ENCODE results near the gene KRTAP5-9.
"Not testable (repeated sequence)": the region's sequence is repeated elsewhere in the genome, so short reads cannot be mapped to it uniquely, and the experiment has no call there.

KRTAP5-9 gene

DNA sequence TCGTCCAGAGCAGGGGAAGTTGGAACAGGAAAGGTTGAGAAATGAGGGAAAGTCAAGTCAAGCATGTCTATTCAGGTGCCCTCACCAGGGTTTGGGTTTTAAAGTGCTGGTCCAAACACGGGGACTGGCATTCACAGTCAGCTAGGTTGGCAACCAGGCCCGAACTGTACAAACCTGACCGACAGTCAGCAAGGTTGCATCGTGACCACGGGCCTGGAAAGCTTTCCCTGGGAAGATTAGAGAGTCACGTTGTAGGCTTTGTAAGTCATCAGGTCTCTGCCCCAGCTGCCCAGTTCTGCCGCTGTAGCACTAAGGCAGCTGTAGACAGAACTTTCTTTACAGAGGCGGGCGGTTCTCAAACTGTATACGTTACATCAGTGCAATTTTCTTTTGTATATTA is 24.6 kb downstream of the KRTAP5-9 start:
- H3K27me3 ChIP-seq (ENCODE audit: insufficient read depth, poor library complexity, severe bottlenecking), result no peaks in the 10 kb centered on the region
- no peaks in the 10 kb centered on the region for H3K4me1 ChIP-seq (ENCODE audit: insufficient read depth, poor library complexity, severe bottlenecking)
- no peak overlapping the region for H3K27ac ChIP-seq (ENCODE audit: poor library complexity, severe bottlenecking)
- no peak for DNase-seq (ENCODE audit: low spot score)
- H3K36me3 ChIP-seq (ENCODE audit: low read depth), result no peaks in the 10 kb centered on the region
- no peak for ATAC-seq (ENCODE audit: low read depth)
- no peaks in the 10 kb centered on the region for H3K9me3 ChIP-seq (ENCODE audit: severe bottlenecking)
- TF ChIP-seq, protein P1, sequence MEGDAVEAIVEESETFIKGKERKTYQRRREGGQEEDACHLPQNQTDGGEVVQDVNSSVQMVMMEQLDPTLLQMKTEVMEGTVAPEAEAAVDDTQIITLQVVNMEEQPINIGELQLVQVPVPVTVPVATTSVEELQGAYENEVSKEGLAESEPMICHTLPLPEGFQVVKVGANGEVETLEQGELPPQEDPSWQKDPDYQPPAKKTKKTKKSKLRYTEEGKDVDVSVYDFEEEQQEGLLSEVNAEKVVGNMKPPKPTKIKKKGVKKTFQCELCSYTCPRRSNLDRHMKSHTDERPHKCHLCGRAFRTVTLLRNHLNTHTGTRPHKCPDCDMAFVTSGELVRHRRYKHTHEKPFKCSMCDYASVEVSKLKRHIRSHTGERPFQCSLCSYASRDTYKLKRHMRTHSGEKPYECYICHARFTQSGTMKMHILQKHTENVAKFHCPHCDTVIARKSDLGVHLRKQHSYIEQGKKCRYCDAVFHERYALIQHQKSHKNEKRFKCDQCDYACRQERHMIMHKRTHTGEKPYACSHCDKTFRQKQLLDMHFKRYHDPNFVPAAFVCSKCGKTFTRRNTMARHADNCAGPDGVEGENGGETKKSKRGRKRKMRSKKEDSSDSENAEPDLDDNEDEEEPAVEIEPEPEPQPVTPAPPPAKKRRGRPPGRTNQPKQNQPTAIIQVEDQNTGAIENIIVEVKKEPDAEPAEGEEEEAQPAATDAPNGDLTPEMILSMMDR (IDR thresholded peaks at IDR 0.05; ENCODE audit: poor library complexity, severe bottlenecking), result no peak
- H3K4me3 ChIP-seq (ENCODE audit: severe bottlenecking), result no peak overlapping the region

DNA sequence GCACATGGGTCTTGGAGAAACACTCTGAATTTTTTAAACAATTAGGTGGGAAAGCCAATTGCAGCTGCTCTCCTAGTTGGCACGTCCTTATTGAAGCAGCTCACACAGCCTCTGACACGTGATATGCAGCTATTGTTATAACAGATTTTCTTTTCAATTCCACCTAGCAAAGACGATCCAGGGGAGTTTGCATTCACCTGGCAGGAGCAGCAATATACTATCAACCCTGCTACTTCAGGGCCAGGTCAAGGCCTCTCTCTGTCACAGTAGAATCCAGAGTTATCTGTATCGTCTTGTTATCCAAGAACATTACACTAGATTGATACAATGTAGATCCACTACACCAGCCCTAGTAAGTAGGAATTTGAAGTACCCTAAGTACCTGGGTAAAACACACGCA is 26.2 kb downstream of the KRTAP5-9 start:
- Histone ChIP-seq H3K4me3 (ENCODE audit: severe bottlenecking) (no peak overlapping the region), H3K36me3 (ENCODE audit: low read depth) (no peaks in the 10 kb centered on the region), H3K9me3 (ENCODE audit: severe bottlenecking) (no peaks in the 10 kb centered on the region), H3K4me1 (ENCODE audit: insufficient read depth, poor library complexity, severe bottlenecking) (no peaks in the 10 kb centered on the region), H3K27ac (ENCODE audit: poor library complexity, severe bottlenecking) (no peak overlapping the region), H3K27me3 (ENCODE audit: insufficient read depth, poor library complexity, severe bottlenecking) (no peaks in the 10 kb centered on the region)
- no peak for ATAC-seq (ENCODE audit: low read depth)
- no peak for DNase-seq (ENCODE audit: low spot score)
- TF ChIP-seq, protein P1 (IDR thresholded peaks at IDR 0.05; ENCODE audit: poor library complexity, severe bottlenecking), result no peak

DNA sequence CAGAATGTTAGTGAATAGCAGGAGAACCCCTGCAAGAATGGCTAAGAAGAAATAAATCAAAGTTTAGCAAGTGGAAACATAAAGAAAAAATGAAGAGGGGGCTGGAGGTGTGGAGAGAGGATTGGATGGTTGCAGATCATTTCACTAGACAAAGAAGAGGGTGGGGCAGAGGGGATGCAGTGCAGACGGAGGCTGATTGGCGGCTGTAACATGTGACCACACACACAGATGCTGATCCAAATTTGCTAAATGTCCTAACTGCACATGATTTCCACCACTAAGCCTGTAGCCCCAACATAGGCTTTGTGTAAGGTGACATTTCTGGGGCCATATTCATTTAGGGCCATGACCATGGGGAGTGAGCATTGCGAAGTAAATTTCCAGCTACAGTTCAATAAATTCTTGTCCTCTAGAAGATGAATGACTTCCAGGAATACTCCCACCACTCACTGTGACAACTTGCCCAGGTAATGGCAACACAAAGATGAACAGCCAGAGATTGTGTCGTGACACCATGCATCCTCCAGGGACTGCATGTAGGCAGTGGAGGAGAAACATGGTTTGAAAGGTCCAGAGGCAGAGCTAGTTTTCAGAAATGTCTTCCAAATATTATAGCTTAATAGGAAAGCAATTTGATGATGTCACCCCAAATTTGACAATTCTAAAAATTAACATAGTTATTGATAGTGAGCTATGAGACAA is 27.7 kb downstream of the KRTAP5-9 start:
- Histone ChIP-seq H3K4me1 (ENCODE audit: insufficient read depth, poor library complexity, severe bottlenecking) (no peaks in the 10 kb centered on the region), H3K27ac (ENCODE audit: poor library complexity, severe bottlenecking) (no peak overlapping the region), H3K36me3 (ENCODE audit: low read depth) (no peaks in the 10 kb centered on the region), H3K9me3 (ENCODE audit: severe bottlenecking) (no peaks in the 10 kb centered on the region), H3K4me3 (ENCODE audit: severe bottlenecking) (no peak overlapping the region), H3K27me3 (ENCODE audit: insufficient read depth, poor library complexity, severe bottlenecking) (peaks cover 2% of the 10 kb centered on the region)
- no peak for DNase-seq (ENCODE audit: low spot score)
- TF ChIP-seq, protein P1 (IDR thresholded peaks at IDR 0.05; ENCODE audit: poor library complexity, severe bottlenecking), result no peak
- ATAC-seq (ENCODE audit: low read depth), result no peak

DNA sequence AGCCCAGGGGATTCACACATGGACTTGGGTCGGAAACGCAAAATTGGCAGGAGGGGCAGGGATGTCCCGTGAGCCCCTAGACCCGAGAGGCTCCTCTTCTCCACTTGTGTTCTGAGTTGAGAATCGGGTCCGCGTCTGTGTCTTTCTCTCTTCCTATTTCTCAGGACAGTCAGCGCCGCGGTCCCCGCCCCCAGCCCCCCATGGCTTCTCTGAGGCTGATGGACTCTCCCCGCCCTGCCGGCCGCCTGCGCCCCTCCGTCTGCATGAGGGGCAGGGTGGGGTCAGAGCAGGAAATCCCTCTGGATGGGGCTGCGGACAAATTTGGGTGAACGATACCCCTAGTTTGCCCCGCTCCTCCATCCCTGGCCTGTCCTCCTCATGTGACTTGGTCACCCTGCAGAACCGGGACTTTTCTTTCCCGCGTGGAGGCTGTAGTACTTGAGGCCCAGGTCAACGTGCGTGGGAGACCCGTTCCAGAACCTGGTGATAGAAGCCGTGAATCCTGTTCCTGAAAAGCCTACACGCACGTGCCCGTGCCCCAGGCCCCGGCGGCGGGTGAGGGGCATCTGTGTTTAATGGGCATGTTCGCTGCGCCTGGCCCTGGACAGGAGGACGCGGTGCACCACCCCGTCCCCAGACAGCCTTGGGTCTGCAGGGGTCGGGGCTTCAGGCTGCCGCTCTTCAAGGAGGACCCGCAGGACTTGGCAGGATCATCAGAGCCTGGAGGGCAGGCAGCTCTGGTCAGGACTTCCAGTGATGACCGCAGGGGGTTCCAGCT is 28.7 kb downstream of the KRTAP5-9 start:
- not testable (repeated sequence) for H3K27me3 ChIP-seq (ENCODE audit: insufficient read depth, poor library complexity, severe bottlenecking); H3K27ac ChIP-seq (ENCODE audit: poor library complexity, severe bottlenecking); H3K9me3 ChIP-seq (ENCODE audit: severe bottlenecking); DNase-seq (ENCODE audit: low spot score); ATAC-seq (ENCODE audit: low read depth); H3K36me3 ChIP-seq (ENCODE audit: low read depth); H3K4me1 ChIP-seq (ENCODE audit: insufficient read depth, poor library complexity, severe bottlenecking); H3K4me3 ChIP-seq (ENCODE audit: severe bottlenecking)

DNA sequence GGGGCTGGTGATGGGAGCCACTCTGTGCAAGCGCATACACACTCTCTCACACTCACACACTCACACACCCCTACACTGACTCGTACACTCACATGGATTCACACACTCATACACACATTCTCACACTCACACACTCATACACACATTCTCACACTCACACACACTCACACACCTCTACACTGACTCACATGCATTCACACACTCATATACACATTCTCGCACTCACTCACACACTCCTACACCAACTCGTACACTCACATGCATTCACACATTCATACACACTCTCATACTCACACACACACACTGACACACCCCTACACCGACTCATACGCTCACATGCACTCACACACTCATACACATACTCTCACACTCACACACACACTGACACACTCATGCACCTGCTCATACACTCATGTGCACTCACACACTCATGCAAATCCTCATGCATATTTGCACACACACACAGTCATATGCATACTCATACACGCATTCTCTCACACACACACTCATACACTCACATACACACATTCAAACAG is 29.3 kb downstream of the KRTAP5-9 start:
- DNase-seq (ENCODE audit: low spot score), result no peak
- no peak overlapping the region for H3K27ac ChIP-seq (ENCODE audit: poor library complexity, severe bottlenecking)
- H3K36me3 ChIP-seq (ENCODE audit: low read depth), result no peaks in the 10 kb centered on the region
- H3K27me3 ChIP-seq (ENCODE audit: insufficient read depth, poor library complexity, severe bottlenecking), result peaks cover 2% of the 10 kb centered on the region
- no peaks in the 10 kb centered on the region for H3K4me1 ChIP-seq (ENCODE audit: insufficient read depth, poor library complexity, severe bottlenecking)
- TF ChIP-seq, protein P1 (IDR thresholded peaks at IDR 0.05; ENCODE audit: poor library complexity, severe bottlenecking), result no peak
- no peak overlapping the region for H3K4me3 ChIP-seq (ENCODE audit: severe bottlenecking)
- H3K9me3 ChIP-seq (ENCODE audit: severe bottlenecking), result no peaks in the 10 kb centered on the region
- no peak for ATAC-seq (ENCODE audit: low read depth)

DNA sequence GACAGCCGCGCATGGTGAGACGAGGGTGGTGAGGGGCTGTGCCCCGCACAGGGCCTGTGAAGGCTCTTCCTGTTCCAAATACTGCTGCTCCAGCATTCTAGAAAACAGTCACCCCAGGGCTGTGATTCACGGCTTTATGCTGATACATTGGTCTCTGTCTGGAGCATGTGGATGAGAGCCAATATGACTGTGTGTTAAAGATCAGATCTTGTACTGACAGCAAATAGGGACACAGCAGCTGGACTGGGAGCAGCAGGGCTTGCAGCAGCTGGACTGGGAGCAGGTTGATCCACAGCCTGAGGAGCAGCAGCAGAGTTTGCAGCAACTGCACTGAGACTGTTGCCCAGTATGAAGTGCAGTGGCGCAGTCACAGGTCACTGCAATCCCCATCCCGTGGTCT is 31.3 kb downstream of the KRTAP5-9 start:
- not testable (repeated sequence) for H3K4me3 ChIP-seq (ENCODE audit: severe bottlenecking); H3K4me1 ChIP-seq (ENCODE audit: insufficient read depth, poor library complexity, severe bottlenecking); H3K9me3 ChIP-seq (ENCODE audit: severe bottlenecking); DNase-seq (ENCODE audit: low spot score); H3K27ac ChIP-seq (ENCODE audit: poor library complexity, severe bottlenecking); H3K27me3 ChIP-seq (ENCODE audit: insufficient read depth, poor library complexity, severe bottlenecking); H3K36me3 ChIP-seq (ENCODE audit: low read depth)
- peak; percentile 22; the same call in 1 of the 3 replicates for ATAC-seq (ENCODE audit: low read depth)

All from RWPE2 (cell line).